Activated T-cell treated with anti-CD3 and anti-CD28 coated beads for 4 hours (primary cell): ENCODE data around the gene B3GALT5.
"Not testable (repeated sequence)": the region's sequence is repeated elsewhere in the genome, so short reads cannot be mapped to it uniquely, and the experiment has no call there.

Experiments
- DNase-seq: peaks from one replicate; pipeline ENCODE4 v3.0.0-alpha.2; 2020

B3GALT5 gene

DNA sequence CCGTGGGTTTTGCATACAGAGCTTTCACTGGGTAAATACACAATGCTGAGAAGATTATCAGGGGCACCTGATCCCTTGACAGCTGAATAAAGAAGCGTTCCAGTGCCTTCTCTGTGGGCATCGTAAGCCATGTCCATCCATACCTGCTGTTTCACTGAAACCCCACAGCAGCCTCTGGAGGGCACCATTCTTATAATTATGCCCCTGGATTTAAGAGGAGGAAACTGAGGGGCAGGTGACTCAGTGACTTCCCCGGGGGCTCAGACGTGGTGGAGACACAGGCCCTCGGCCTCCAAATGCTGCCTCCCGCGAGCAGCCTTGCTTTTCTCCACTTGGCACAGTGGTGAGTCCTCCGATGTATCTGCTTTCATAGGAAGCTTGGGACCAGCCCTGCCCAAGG is 56.7 kb downstream of the B3GALT5 start:
- no peak for DNase-seq

DNA sequence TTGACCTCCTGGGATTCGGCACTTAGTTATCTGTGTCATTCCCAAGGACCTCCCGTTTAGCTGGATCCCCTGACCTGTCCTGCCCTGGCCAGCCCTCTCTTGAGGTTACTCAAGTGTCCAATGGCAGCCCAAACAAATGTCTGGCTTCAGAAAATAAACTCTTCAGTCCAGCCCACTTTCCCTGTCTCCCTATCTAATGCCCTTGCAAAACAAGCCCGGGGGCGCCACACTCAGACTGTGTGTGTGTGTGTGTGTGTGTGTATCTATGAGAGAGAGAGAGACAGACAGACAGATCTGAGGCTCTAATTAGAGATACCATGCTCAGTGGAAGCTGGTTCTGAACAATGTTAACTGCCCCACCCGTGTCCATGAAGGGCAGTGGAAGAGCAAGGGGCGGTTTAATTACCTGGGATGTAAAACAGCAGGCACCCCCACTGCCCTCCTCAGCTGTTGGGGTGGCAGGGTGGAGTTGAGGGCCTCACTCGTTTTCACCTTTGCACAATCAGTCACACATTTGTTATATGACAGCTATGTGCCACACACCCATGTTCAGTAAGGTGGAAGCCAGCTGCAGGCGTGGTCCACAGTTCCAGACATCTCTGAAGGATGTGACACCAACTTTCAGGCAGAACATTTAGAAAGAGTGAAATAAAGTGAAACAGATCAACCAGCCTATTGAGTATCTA is 57.4 kb downstream of the B3GALT5 start:
- DNase-seq = no peak

DNA sequence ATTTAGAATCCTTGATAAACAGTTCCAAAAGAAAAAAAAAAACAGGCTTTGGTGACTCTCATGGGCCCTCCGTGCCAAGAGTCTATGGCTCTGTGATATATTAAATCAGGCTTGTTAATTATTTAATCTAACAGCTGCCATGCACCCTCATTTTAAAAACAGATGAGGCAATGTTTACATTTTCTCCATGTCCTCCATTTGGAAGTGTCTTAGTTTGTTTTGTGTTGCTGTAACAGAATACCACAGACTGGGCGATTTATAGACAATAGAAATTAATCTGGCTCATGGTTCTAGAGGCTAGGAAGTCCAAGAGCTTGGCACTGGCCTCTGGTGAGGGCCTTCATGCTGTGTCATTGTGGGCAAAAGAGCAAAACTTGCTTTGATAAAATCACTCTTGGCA is 58.0 kb downstream of the B3GALT5 start:
- DNase-seq = no peak

DNA sequence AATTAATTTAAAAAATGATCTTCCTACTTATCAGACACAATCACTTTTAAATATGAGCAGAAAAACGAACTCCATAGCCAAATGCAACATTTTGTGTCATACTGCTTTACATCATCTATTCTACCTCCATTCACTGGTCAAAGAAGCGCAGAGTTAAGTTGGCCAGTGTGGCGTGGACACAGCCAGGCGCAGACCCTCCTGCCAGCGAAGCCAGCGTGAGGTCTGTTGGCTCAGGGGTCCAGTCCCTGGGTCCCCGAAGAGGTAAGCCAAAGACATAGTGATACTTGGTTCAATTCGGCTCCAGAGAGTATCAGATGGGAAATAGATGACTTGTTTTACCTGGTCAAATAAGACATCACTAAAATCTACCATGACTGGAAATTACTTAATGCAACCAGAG is 59.2 kb downstream of the B3GALT5 start:
- no peak for DNase-seq

- DNase-seq = no peak
Measured at GRCh38 chr21:39673163-39673562, 60.4 kb downstream of the B3GALT5 start.

DNA sequence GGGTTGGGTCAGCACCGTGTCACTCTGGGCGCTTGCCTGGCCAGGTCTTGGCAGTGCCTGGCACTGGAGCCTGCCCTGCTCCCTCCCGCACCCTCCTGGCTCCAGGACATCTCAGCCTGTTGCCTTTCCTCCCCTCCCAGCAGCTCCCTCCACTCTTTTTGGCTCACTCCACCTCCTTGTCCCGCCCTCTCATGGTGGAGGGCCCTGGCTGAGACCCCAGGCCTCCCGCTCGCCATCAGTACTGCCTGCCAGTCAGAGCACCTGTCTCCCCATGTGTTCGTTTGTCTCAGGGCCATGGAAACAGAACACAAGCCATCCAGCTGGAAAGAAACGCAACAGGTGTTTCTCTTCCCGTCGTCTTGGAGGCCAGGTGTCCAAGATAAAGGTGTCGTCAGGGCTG is 61.0 kb downstream of the B3GALT5 start:
- no peak for DNase-seq

- DNase-seq = no peak
Measured at GRCh38 chr21:39674801-39675200, 62.1 kb downstream of the B3GALT5 start.

GRCh38 chr21:39675590-39675989 is 62.9 kb downstream of the B3GALT5 start:
- no peak for DNase-seq

DNA sequence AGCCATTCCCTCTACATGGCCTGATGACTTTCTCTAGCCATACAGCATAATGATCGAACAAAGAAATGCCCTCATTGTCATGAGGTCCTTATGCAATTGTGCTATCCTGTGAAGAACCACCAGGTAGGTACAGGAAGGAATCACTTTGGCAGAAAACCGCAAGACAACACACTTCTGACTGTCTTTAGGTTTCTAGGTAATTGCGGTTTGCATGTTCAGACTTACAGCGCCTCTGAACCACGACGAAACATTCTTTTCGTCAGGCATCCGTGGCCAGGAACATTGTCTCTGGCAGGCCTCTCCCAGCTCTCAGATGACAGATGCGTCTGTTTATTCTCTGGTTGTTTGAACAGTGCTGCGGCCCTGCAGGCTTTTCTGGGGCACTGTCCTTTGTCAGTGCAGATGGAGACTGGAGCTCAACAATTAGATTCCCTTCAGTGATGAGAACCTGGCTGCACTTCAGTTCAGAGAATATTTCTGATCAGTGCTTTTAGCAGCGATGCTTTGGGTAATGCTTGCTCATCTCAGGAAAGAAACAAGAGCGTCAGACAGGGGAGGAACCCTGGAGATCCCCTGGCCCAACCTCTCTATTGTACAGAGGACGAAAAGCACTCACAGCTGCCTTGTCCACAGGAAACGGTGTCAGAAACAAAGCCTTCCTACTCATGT is 63.4 kb downstream of the B3GALT5 start:
- DNase-seq = no peak

- no peak for DNase-seq
Measured at GRCh38 chr21:39680216-39680615, 67.5 kb downstream of the B3GALT5 start.

DNA sequence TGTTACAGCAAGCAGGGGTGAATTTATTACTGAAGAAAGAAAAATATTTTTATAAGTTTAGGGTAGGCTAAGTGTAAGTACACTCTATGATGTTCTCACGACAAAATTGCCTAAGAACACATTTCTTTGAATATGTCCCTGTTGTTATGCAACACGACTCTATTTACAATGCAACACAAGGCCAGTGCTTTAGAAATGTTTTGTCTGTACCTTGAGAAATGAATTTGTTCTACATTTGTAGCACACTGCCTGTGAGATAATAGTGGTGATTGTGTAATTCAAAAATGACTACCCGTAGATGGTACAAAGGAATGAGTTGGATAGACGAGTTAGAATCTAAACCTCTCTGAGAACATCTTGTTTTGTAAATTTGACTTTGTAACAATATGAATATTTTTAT is 68.5 kb downstream of the B3GALT5 start:
- no peak for DNase-seq

GRCh38 chr21:39681845-39682244 is 69.1 kb downstream of the B3GALT5 start:
- no peak for DNase-seq

- no peak for DNase-seq
Measured at GRCh38 chr21:39685236-39685635, 72.5 kb downstream of the B3GALT5 start.

DNA sequence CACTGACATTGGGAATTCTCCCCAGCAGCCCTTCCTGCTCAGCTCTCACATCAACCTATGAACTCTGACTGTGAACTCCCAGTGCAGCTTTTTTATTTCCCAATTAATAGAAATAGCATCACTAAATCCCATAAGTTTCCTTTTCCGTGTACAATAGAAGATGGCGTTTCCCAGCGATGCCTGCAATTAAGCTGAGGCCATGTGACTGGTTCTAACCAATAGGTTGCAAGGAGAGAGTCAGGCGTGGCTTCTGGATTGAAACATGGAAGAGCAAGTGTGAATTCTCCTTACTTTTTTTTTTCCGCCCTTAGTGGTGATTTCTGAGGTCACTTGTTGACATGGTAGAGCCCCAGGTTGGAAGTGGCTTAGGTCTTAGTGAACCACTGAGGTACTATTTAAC is 73.3 kb downstream of the B3GALT5 start:
- no peak for DNase-seq

DNA sequence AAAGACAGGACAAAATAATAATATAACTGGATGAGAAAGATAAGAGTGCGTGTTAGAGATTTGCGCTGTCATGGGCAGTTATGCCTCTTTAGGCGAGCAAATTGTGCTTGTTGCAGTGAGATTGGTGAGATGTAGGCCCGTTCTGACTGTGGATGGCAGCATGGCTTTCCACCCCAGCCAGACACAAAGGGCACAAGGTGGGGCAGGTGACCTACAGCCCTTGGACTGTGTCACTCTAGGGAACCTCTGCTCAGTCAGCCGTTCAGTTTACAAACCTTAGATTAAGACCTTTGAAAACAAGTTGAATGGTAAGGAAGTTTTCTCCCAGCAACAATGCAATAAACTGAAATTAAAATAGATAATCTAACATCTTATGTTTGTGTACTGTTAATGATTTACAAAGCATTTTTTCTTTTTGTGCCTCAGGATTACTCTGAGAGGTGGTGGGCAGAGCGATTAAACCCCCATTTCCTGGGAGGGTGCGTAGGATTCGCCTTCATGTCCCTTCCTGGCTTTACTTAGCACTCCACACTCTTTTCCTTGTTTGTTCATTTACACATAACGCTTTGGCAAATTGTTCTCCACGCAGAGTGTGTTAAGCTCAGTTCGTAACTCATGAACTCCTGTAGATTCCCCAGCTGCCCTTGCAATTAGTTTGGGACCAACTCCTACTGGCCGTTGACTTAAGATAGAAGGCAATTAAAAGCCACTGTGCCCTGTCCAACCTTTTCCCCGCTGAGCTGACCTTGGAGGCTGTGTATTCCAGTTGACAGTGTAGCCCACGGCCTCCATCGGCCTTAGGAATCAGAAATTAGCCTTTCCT is 74.1 kb downstream of the B3GALT5 start:
- DNase-seq = no peak

DNA sequence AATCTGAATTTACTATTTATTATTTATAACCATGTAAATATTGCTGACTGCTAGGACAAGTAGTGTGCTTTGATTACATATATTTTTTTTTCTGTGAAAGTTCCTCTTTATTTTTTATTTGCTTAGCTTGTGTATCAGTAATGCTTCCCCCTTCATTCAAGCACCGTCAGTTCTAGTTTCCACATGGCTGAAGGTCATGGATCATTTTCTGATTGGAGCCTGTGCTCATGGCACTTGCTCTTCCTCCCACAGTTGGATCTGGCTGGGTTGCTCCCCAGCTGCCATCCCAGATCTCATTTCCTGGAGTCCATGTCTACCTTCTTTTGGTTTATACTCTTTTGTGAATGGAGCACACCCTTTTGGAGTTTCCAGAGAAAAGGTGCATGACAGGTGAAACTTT is 75.3 kb downstream of the B3GALT5 start:
- no peak for DNase-seq

GRCh38 chr21:39689860-39690259 is 77.1 kb downstream of the B3GALT5 start:
- not testable (repeated sequence) for DNase-seq

GRCh38 chr21:39690454-39690853 is 77.7 kb downstream of the B3GALT5 start:
- DNase-seq = no peak

GRCh38 chr21:39694750-39695149 is 82.0 kb downstream of the B3GALT5 start:
- DNase-seq = no peak

GRCh38 chr21:39696196-39696595 is 83.5 kb downstream of the B3GALT5 start:
- DNase-seq = no peak

GRCh38 chr21:39696618-39697017 is 83.9 kb downstream of the B3GALT5 start:
- DNase-seq = no peak

- no peak for DNase-seq
Measured at GRCh38 chr21:39700318-39700717, 87.6 kb downstream of the B3GALT5 start.

DNA sequence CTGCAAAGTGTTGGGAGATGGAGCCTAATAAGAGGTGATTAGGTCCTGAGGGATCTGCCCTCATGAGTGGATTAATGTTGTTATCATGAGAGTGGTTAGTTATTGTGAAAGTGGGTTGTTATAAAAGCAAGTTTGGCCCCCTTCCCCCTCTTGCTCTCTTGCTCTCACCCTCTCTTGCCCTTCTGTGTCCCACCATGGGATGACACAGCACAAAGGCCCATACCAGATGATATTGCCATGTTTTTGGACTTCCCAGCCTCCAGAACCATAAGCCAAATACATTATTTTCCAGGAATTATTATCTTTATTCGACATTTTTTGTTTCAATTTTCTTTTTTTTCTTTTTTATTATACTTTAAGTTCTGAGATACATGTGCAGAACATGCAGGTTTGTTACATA is 90.8 kb downstream of the B3GALT5 start:
- DNase-seq = no peak

DNA sequence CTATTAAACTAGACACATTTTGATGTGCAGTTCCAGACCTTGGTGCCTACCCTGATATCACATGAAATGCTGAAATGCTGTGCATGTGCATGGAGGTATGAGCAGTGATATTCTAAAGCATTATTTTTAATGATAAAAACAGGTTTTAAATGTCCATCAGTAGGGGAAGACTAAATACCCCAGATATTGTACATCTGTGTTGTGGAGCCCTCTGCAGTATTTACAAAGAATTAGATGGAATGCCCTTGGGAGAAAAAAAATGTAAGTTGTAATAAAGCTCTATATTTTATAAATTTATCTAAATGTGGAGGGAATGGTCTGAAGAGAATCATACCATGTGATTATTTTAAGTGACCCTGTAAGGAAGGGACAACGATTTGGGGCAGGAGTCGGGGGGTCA is 93.1 kb downstream of the B3GALT5 start:
- no peak for DNase-seq
